GM13976 (cell line): ENCODE results near the gene DSCAML1.
A peak's percentile ranks its signal among the peaks of the same experiment; 100 is the strongest.

Experiments
- DNase-seq: peaks from one replicate; pipeline ENCODE4 v3.0.0; 2012; ENCODE audit warnings: low spot score
- CTCF ChIP-seq: IDR thresholded peaks from 2 replicates; pipeline ENCODE4 v1.5.1; 2012; ENCODE audit warnings: borderline replicate concordance, mild to moderate bottlenecking; ENCODE audit not compliant: insufficient read depth; ENCODE audit errors: extremely low read depth, missing control alignments, control extremely low read depth
- in situ Hi-C: fragments of 300-500 bp; cut with MboI; formaldehyde crosslinking; loops from one replicate; pipeline ENCODE4 v1.12.0; 2022; ENCODE audit warnings: low sequenced_read_pairs, mixed read lengths, inconsistent platforms; ENCODE audit not compliant: unreplicated experiment

Gene DSCAML1

GRCh38 chr11:117604336-117604995, 192.6 kb downstream of the DSCAML1 start:
- in situ Hi-C loops = no loop called here
- no peak for TF ChIP-seq CTCF
- DNase-seq = no peak

GRCh38 chr11:117603932-117604331, 193.1 kb downstream of the DSCAML1 start:
- DNase-seq = no peak
- in situ Hi-C loops = no loop called here
- no peak for TF ChIP-seq CTCF

- in situ Hi-C loops = no loop called here
- TF ChIP-seq CTCF = no peak
- DNase-seq = no peak
These were observed 195.9 kb downstream of the DSCAML1 start for GRCh38 chr11:117601006-117601708.

- no peak for DNase-seq
- no peak for TF ChIP-seq CTCF
- in situ Hi-C loops = no loop called here
These were observed 196.7 kb downstream of the DSCAML1 start for GRCh38 chr11:117600234-117600783.

GRCh38 chr11:117597071-117597470, 199.9 kb downstream of the DSCAML1 start:
- TF ChIP-seq CTCF = no peak
- DNase-seq = peak; percentile 66
- in situ Hi-C loops = no loop called here

- in situ Hi-C loops = no loop called here
- no peak for TF ChIP-seq CTCF
These were observed 201.6 kb downstream of the DSCAML1 start for GRCh38 chr11:117595440-117595839.

More at GRCh38 chr11:117595440-117595839, 201.6 kb downstream of the DSCAML1 start:
- DNase-seq = no peak
